HG02852 (cell line): Measurements from ENCODE around the gene QDPR.
A peak's percentile ranks its signal among the peaks of the same experiment; 100 is the strongest.
"Not testable (repeated sequence)": the region's sequence is repeated elsewhere in the genome, so short reads cannot be mapped to it uniquely, and the experiment has no call there.

Experiments used
- ATAC-seq: cut with Tn5 transposase; IDR thresholded peaks from one replicate; pipeline ENCODE4 v1.9.1; 2021; ENCODE audit warnings: mild to moderate bottlenecking, moderate library complexity; ENCODE audit not compliant: unreplicated experiment

The QDPR gene

DNA sequence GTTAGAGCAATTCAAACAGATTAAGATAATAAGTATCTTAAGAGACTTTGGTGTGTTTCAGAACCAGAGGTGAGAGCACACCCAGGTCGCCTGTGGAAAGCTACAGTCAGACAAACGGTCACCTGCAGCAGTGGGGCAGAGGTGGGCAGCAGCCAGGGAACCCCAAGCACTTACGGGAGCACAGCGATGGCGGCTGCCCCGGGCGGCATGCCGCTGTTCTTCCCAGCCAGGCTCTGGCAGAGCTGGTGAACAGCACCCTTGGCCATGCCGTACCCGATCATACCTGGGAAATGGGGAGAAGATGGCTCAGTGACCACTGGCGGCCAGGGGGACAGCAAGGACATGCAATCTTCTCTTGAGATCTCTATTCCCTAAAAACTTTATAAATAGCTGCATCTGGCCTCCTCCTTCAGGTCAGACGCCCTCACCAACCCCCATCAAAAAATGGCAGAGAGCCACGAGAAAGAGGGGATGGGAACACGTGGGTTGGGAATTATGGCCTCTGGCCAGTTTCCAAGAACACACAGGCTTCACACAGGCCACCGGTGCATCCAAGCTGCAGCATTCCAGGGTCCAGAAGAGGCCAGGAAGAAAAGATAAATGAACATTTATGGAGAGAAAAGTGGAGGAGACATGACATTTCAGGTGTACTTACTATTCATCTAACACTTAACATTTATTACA, 19.7 kb downstream of the QDPR start:
- no peak for ATAC-seq

DNA sequence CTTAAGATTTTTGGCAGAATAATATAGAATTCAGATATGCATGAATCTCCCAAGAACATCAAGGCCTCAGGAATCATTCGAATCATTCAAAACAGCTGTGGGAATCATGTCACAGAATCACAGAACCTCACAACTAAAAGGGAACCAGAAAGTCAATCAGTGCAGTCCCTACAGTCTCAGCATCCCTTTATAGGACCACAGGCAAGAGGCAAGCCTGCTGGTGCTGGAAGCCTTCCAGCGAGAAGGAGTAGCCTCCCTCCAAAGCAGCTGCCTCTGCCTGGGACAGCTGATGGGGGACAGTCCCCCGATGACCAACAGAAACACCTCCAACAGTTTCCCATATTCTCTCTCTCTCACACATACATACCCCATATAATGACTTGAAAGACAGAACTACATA, 20.7 kb downstream of the QDPR start:
- ATAC-seq, result no peak

DNA sequence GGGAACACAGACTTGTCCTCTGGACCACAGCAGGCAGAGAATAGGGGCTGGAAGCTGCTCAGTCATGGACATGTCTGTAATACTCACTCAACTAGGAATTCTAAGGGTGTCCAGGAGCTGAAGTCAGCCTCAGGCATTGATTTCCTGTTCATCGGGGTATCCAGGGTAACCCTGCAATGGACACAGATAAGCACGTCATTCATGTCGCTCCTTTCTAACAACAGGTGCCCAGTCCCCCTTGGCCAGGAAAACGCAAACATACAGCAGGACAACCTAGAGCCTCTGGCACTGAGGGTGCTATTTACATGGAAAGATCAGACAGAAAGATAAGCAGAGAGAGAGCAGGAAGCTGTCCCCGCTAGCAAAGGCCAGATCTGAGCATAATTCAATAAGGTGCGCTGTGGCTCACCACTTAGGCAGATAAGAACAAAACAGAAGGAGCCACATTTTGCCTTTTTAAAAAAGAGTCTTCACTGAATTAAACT, 21.3 kb downstream of the QDPR start:
- ATAC-seq, result no peak

DNA sequence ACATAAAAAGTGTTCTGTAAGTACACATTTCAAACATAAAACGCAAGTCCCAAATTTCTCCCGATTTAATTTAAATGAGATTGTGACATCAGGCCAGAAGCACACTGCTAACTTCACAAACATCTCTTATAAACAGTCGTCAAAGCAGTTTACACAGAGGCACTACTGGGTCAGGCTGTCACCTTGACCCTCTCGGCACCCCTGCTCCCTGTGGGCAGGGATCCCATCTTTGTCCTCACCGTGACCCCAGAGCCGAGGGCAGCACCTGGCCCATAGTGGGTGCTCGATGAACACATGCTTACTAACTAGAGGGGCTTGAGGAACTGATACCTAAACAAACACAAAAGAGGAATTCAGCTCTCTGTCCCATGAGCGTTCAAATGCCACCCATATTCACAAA, 22.2 kb downstream of the QDPR start:
- no peak for ATAC-seq

DNA sequence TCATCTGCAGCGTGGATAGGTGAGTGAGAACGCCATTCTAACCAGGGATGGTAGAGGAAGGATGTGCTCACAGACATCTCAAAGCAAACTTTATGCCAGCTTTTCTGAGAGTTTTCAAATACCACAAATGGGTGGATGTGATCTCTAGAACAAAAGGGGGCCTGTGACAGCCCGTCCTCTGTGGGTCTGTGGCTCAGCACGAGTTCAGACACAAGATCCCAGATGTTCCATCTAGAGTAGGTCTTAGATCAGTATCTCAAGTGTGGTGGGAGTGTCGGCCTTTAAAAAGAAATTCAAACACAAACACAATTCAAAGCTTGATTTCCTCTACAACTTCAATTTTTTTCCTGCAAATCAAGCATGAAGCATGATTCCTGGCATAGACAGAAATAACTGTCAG, 22.8 kb downstream of the QDPR start:
- ATAC-seq, result no peak

DNA sequence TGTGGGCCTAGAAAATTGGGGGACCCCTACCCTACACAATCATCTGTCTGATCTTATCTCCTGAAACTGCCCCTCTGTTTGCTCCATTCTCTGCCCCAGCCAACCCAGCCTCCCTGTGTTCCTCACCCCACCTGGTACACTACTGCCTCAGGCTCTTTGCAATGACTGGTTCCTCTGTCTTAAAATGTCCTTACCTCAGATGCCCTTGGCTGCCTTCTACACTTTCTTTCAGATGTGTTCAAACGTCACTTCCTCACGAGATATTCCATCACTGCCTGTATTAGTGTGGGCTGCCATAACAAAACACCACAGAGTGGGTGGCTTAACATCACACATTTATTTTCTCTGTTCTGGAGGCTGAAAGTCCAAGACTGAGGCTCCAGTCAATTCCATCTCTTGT, 29.2 kb downstream of the QDPR start:
- ATAC-seq, result no peak

DNA sequence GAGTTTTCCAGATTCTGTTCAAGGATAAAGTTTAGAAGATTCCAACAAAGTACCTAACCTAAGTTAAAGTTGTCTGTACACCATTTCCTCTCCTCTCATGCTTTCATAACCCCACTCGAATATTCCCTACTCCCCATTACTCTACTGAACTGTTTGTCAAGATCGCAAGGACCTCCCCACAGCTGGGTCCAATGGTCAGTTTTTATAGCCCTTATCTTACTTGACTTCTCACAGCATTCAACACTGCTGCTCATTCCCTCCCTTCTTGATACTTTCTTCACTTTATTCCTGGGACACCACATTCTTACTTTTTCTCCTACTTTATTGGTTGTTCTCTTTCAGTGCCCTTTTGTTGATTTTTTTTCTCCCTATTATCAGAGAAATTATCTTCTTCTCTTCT, 30.9 kb downstream of the QDPR start:
- ATAC-seq, result no peak

DNA sequence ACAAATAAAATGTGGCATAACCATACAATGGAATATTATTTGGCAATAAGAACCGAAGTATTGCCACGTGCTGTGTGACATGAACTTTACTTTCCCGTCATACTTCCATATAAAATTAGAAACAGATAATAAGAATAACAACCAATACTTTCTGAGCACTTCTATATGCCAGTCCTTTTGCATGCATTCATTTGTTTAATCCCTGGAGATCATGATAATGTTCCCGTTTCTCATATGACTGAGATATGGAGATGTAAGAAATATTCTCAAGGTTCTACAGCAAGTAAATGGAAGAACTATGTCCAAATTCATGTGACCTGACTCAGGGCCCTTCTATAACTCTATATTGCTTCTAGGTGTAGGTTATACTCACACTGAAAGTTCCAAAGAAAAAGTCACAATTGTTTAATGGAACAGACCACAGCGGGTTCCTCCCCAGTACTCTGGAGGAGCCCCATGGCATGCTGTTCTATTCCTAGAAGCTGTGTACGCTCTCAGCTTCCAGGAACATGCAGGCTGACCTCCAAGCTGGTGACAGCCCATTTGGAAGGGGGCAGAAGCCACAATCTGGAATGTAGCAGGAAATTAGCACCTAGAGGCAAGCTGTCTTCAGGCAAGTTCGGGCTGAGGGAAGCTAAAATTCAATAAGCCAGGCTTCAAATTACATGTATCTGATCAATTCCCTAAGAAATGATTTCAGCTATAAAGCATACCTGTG, 31.5 kb downstream of the QDPR start:
- no peak for ATAC-seq

DNA sequence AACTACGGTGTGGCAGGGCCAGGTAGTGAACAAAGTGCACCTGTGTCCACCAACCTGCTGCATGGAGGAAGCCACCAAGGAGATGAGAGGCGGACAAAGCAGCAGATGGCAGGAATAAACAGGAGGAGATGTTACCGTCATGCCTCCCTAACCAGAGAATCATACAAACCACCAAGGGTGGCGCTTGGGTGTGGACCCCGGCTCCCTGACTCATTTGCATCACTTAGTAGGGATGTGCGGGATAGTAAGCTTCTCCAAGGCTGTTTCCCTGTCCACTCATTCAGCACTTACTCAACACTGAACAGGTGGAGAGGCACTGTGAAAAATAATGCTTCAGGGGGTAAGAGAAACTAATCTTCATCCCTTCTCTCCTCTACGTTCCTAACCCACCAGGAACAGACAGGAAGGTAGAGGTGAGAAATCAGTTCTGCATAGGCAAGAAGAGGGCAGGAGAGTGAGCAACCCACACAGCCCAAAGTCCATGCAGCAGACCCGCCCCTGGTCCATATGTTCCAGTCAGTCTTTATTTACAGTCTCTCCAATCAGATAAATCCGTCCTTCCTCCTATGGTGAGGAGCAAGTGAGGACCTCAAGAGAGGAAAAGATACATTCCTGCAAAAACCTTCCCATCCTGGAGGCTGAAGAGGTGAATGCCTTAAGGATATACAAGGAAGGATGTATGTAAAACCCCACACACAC, 34.0 kb downstream of the QDPR start:
- ATAC-seq, result no peak

DNA sequence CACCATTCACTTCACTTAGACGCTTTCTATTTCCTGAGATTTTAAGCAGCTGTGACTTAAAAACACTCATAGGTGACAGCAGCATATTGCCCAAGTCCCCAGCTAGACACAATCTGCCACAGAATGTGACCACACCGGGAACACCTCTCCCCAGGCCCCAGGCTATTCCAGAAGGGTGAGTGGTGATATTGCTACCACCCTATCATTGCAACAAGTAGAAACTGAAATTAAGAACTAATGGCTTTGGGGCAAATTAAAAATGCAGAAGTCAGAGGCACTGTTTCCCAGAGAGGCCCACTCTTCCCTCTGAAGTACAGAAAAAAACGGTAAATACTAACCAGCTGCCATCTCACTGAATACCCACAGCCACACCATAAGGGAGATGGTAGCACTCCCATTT, 35.0 kb downstream of the QDPR start:
- no peak for ATAC-seq

DNA sequence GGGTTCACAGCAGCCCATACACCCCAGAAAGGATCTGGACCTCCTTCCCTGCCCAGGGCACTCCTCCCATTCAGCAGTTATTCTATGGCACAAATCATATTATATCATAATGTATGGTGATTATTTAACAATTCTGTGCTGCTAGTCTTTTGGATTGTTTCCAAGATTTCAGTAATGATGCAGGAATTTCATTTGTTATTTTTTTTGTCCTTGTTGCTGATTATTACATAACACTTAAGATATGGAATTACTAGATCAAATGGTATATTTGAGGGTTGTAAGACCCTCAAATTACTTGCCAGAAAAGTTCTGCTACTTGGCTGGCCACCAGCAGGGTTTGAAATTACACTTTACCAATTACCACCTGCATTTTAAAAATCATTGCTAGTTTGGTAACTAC, 36.4 kb downstream of the QDPR start:
- ATAC-seq, result no peak

DNA sequence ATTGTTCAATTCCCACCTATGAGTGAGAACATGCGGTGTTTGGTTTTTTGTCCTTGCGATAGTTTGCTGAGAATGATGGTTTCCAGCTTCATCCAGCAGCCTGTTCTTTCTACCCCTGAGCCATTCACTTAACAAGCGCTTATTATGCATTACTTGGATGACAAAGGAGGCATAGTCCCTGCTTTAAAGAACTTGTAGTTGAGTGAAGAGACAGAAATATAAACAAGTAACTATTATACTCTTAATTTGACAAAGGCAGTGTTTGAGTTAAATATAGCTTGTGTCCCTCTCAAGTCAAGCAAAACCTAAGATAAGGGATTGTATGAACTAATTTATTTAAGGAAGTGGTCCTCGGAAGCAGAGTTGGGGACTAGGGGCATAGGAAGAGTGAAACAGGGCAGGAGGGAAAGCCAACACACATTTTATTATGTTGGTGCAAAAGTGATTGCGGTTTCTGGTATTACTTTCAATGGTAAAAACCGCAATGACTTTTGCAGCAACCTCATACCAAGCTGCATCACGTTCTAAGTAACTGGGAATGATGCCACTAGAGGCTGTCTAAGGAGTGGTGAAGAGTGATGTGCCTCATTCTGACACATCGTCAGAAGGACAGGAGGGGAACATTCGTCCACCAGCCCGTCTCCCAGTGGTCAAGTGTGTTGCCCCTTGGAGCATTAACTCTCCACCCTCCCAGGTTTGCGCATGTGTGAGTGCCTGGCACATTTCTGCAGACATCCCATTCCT, 41.8 kb downstream of the QDPR start:
- no peak for ATAC-seq

DNA sequence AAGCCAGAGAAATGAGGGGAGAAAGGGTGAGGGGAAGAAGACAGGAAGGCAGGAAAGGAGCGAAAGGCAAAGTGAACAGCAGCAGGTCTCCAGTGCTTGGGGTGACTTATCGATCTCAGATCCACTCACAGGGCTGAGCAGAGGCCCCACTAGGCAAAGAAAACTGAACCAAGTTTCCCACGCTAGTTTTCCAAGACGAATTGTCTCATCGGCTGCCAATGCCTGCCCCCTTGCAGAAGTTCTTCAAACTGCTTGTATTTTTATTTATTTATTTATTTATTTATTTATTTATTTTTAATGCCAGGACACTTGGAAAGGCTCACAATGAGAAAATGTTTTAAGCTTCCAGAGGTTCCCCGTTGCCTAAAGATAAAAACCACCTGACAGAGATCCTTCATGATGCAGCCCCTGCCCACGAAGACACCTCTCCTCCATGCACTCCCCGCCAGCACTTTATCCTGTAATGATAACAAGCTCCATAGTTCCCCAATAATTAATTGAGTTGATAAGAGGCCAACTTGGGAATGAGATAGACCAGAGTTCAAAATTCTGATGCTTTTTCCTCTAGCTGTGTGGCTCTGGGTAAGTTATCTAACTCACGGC, 43.2 kb downstream of the QDPR start:
- ATAC-seq, result no peak

DNA sequence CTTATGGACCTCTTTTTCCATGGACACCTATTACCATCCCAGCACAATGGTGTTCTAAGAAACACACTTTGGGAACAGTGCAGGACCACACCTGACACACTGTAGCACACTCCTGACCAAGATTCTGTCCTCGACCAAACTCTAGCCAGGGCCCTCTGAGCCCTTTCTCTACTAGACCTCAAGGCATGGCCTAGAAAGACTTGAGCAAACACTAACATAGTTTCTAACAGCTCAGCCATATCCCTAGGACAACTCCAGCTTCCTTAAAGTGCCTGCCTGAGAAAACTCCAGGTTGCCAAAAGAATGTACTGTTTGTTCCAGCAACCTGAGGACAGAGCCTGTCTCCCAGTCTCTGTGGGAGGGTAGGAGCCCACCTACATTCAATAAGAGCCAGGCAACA, 48.3 kb downstream of the QDPR start:
- ATAC-seq, result no peak

DNA sequence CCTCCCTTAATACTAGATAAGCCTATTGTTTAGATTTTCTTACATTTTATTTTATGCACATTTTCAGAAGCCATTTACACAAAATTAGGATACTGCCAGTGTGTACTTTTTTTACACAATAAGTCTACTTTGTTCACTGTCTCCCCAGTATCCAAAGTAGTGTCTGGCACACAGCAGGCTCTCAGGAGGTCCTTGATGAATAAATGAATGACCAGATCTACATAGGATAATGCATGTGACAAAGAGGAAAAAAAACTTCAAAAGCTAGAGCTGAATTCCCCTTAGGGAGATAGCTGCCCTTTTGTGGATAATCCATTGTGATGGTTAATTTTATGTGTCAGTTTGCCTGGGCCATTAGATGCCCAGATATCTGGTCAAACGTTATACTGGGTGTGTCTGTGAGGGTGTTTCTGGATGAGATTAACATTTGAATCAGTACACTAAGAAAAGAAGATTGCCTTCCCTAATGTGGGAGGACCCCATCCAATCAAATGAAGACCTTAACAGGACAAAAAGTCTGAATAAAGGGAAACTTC, 61.6 kb downstream of the QDPR start:
- ATAC-seq, result no peak

DNA sequence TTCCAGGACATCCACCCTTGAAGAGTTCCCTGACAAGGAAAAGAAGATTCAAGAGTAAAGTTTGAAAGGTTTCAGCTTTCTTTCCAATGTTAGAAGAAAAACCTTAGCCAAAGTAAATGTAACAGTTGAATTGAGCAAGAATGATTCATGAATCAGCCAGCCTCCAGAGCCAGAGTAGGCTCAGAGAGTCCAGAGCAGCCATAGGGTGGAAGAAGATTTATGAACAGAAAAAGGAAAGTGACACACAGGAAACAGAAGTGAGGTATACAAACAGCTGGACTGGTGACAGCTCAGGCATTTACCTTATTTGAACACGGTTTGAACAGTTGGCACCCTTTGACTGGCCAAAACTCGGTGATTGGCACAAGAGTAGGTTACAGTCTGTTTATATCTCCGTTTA, 63.2 kb downstream of the QDPR start:
- no peak for ATAC-seq

DNA sequence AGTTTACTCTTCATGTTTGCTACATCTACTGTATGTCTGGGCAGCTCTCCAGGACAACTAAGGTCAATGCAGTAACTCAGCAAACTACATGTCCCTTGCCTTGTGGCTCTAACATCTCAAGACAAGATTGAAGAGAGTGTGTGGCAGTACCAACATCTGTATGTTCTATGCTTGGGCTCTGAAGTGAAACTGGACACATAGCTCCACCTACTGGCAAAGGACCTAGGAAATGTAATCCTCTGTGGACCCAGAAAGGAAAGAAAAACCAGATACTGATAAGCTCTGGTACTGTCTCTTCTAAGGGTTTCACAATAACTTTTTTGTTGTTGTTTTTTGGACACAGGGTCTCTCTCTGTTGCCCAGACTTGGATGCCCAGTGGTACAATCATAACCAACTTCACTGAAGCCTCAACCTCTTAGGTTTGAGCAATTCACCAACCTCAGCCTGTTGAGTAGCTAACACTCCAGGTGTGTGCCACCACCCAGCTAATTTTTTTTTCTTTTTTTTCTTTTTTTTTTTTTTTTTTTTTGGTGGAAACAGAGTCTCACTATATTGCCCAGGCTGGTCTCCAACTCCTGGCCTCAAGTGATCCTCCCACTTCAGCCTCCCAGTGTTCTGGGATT, 64.1 kb downstream of the QDPR start:
- peak; percentile 93 for ATAC-seq

DNA sequence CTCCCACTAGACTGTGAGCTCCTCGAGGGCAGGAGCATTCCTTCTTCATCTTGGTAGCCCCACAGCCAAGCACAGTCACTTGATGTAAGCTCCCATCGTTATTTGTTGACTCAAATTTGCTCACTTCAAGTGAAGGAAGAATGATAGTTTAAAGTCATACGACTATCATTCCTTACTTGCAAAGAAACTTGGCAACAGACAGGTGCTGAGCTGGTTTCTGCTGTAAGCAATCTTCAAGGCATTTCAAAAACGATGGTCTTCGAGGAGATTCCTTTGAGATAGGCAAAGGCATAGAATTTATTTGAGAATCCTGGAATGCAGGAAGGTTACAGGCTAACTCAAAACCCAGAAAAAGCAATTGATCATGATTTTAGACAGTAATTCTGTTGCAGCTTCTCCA, 64.8 kb downstream of the QDPR start:
- no peak for ATAC-seq

DNA sequence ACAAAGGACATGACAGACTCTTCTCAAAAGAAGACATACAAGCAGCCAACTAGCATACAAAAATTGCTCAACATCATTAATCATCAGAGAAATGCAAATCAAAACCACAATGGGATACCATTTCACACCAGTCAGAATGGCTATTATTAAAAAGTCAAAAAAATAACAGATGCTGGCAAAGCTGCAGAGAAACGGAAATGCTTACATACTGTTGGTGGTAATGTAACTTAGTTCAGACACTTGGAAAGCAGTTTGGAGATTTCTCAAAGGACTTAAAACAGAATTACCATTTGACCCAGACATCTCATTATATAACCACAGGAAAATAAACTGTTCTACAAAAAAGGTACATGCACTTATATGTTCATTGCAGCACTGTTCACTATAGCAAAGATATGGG, 69.4 kb downstream of the QDPR start:
- not testable (repeated sequence) for ATAC-seq

DNA sequence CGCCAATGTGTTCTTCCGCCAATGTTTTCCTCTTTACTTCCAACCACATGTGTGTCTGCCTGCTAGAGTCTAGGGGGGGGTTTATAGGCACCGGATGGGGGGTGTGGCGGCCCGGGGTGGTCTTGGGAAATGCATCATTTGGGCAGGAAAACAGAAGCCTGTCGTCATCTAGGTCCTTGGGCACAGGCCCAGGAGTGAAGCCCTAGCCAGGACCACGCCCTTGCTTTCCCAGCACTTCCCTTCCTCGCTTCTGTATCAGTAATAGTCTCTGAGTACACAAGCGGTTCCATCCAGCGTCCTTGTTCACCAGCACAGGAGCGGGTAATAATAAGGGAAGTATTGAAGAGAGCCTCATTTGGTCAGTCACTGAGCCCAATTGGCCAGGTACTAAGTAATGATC, 74.5 kb downstream of the QDPR start:
- no peak for ATAC-seq
